GM23248 (cell line): ENCODE measurements around the gene IGFBP4. TPM values are rescaled to one million over a fixed set of nuclear protein-coding genes. Genes with fewer than 3 reads are reported as not detected.

Experiments used
- DNase-seq: peaks from one replicate; pipeline ENCODE4 v3.0.0-alpha.2; 2015
- H2AFZ ChIP-seq: fragments of 200-600 bp; sonication (generic); 2 replicates; pipeline ENCODE4 v1.6.1; 2016; ENCODE audit warnings: antibody characterized with exemption
- H3F3A ChIP-seq: fragments of 200-600 bp; sonication (generic); 2 replicates; pipeline ENCODE4 v1.6.1; 2016; ENCODE audit warnings: mild to moderate bottlenecking, antibody characterized with exemption, mixed run types; ENCODE audit not compliant: insufficient read depth
- H3K27ac ChIP-seq: fragments of 200-600 bp; sonication (generic); 2 replicates; pipeline ENCODE4 v1.5.1; 2016; ENCODE audit warnings: mild to moderate bottlenecking
- H3K27me3 ChIP-seq: fragments of 200-600 bp; sonication (generic); replicated peaks from 2 replicates; pipeline ENCODE4 v1.6.1; 2016; ENCODE audit warnings: mild to moderate bottlenecking; ENCODE audit not compliant: insufficient read depth
- H3K36me3 ChIP-seq: fragments of 200-600 bp; sonication (generic); 2 replicates; pipeline ENCODE4 v1.6.1; 2016; ENCODE audit warnings: low read depth, mild to moderate bottlenecking
- H3K4me1 ChIP-seq: fragments of 200-600 bp; sonication (generic); 2 replicates; pipeline ENCODE4 v1.6.1; 2016; ENCODE audit warnings: mild to moderate bottlenecking; ENCODE audit not compliant: insufficient read depth
- H3K4me2 ChIP-seq: fragments of 200-600 bp; sonication (generic); one replicate; pipeline ENCODE4 v1.6.1; 2016; ENCODE audit warnings: mild to moderate bottlenecking; ENCODE audit not compliant: unreplicated experiment
- H3K4me3 ChIP-seq: fragments of 200-600 bp; sonication (generic); 2 replicates; pipeline ENCODE4 v1.5.1; 2016; ENCODE audit warnings: mild to moderate bottlenecking
- H3K79me2 ChIP-seq: fragments of 200-600 bp; sonication (generic); 2 replicates; pipeline ENCODE4 v1.6.1; 2016; ENCODE audit warnings: mild to moderate bottlenecking; ENCODE audit not compliant: insufficient read depth
- H3K9ac ChIP-seq: fragments of 200-600 bp; sonication (generic); 2 replicates; pipeline ENCODE4 v1.6.1; 2016; ENCODE audit warnings: mild to moderate bottlenecking
- H3K9me2 ChIP-seq: fragments of 200-600 bp; sonication (generic); 2 replicates; pipeline ENCODE4 v1.6.1; 2016; ENCODE audit warnings: mixed run types, mild to moderate bottlenecking, moderate library complexity; ENCODE audit not compliant: insufficient read depth
- H3K9me3 ChIP-seq: fragments of 200-600 bp; sonication (generic); one replicate; pipeline ENCODE4 v1.6.1; 2017; ENCODE audit warnings: low read depth
- H4K20me1 ChIP-seq: fragments of 200-600 bp; sonication (generic); 2 replicates; pipeline ENCODE4 v1.6.0; 2016; ENCODE audit not compliant: insufficient read depth
- EZH2 ChIP-seq: fragments of 200-600 bp; sonication (generic); IDR thresholded peaks from 2 replicates; pipeline ENCODE4 v1.6.1; 2018; ENCODE audit warnings: antibody characterized with exemption, mild to moderate bottlenecking; ENCODE audit not compliant: insufficient read depth, poor library complexity, severe bottlenecking
- EZH2phosphoT487 ChIP-seq: fragments of 200-600 bp; sonication (generic); IDR thresholded peaks from 2 replicates; pipeline ENCODE4 v1.6.1; 2018; ENCODE audit warnings: antibody characterized with exemption, moderate library complexity, mild to moderate bottlenecking, low read depth; ENCODE audit not compliant: insufficient read depth
- WGBS, 2 experiments: methylation state at CpG; one replicate each; pipeline ENCODE4 v1.1.6; 2015 to 2017; ENCODE audit warnings: low lambda C conversion rate in 2 of 2, low coverage in 1 of 2; ENCODE audit errors: missing lambda C conversion rate in 2 of 2; 5-methylcytosine and 5-hydroxymethylcytosine counted together
- in situ Hi-C: fragments of 300-500 bp; cut with MboI; formaldehyde crosslinking; loops from 2 replicates; pipeline ENCODE4 v1.15.0; 2020
- polyA plus RNA-seq: library from polyadenylated mRNA; unstranded; fragments of >200 nt; fragmentation: Nextera tagmentation; extraction: Ambion mirVana; gene quantifications from 2 replicates; pipeline ENCODE4 v1.2.1, GENCODE V29; 2016
- total RNA-seq: library from RNA; depleted of rRNA; stranded (reverse); fragments of >200 nt; shearing (Covaris generic); gene quantifications from 2 replicates; pipeline ENCODE4 v1.2.3, GENCODE V29; 2014

IGFBP4 gene
- total and polyA plus RNA-seq, 2 experiments from 2014 or later: 408 to 1,209 TPM

GRCh38 chr17:40433551-40434415 is 9.5 kb upstream of the IGFBP4 start:
- Histone ChIP-seq H3K79me2 (no peaks in the 10 kb centered on the region), H3K27ac (no peak overlapping the region), H2AFZ (peak overlapping the region; percentile 54), H3K9me2 (no peaks in the 10 kb centered on the region), H3K27me3 (no peaks in the 10 kb centered on the region), H3K4me1 (peaks cover 10% of the 10 kb centered on the region), H3K4me3 (no peak overlapping the region), H3K9me3 (no peaks in the 10 kb centered on the region), H4K20me1 (no peaks in the 10 kb centered on the region), H3K4me2 (no peak overlapping the region), H3K36me3 (no peaks in the 10 kb centered on the region), H3F3A (peaks cover 5% of the 10 kb centered on the region), H3K9ac (0 out of 2 replicates have a peak overlapping the region, but pooled peaks have one; percentile 3)
- DNase-seq: peak; percentile 50
- in situ Hi-C loops: no loop called here
- TF ChIP-seq EZH2 (no peak), EZH2phosphoT487 (no peak)
- 90 to 94% methylated on average over 6 of the region's 6 CpGs for WGBS, 2 experiments

- Histone ChIP-seq H2AFZ (no peak overlapping the region), H3K27me3 (no peaks in the 10 kb centered on the region), H3K9me3 (no peaks in the 10 kb centered on the region), H3F3A (peaks cover 5% of the 10 kb centered on the region), H3K4me1 (peaks cover 10% of the 10 kb centered on the region), H3K9ac (no peak overlapping the region), H3K9me2 (no peaks in the 10 kb centered on the region), H3K36me3 (no peaks in the 10 kb centered on the region), H3K27ac (no peak overlapping the region), H4K20me1 (no peaks in the 10 kb centered on the region), H3K4me3 (no peak overlapping the region), H3K4me2 (no peak overlapping the region), H3K79me2 (no peaks in the 10 kb centered on the region)
- in situ Hi-C loops: no loop called here
- DNase-seq: no peak
- 22 to 30% methylated on average over 5 of the region's 5 CpGs for WGBS, 2 experiments
- TF ChIP-seq EZH2phosphoT487: no peak
- TF ChIP-seq EZH2: no peak
These were observed 6.6 kb upstream of the IGFBP4 start for GRCh38 chr17:40436636-40437035.

- in situ Hi-C loops: no loop called here
- H3K4me1 ChIP-seq: peaks cover 10% of the 10 kb centered on the region
- WGBS, 2 experiments: 46 to 51% methylated on average over 5 of the region's 5 CpGs
- no peak overlapping the region for H3K9ac ChIP-seq
- H3F3A ChIP-seq: peaks cover 5% of the 10 kb centered on the region
- no peaks in the 10 kb centered on the region for H3K36me3 ChIP-seq
- TF ChIP-seq EZH2phosphoT487 (no peak), EZH2 (no peak)
- H3K4me2 ChIP-seq: no peak overlapping the region
- no peaks in the 10 kb centered on the region for H4K20me1 ChIP-seq
- no peaks in the 10 kb centered on the region for H3K27me3 ChIP-seq
- DNase-seq: no peak
- H3K79me2 ChIP-seq: no peaks in the 10 kb centered on the region
- H2AFZ ChIP-seq: no peak overlapping the region; the same call in 1 of the 2 replicates
- no peak overlapping the region for H3K27ac ChIP-seq
- H3K4me3 ChIP-seq: no peak overlapping the region
- no peaks in the 10 kb centered on the region for H3K9me3 ChIP-seq
- H3K9me2 ChIP-seq: no peaks in the 10 kb centered on the region
These were observed 6.0 kb upstream of the IGFBP4 start for GRCh38 chr17:40437095-40437732.

GRCh38 chr17:40440166-40440565 is 3.1 kb upstream of the IGFBP4 start:
- Histone ChIP-seq H3K9me2 (no peaks in the 10 kb centered on the region), H2AFZ (no peak overlapping the region), H3K27ac (no peak overlapping the region), H3K36me3 (no peaks in the 10 kb centered on the region), H3F3A (peaks cover 18% of the 10 kb centered on the region; the same call in 1 of the 2 replicates), H3K4me3 (no peak overlapping the region), H4K20me1 (no peaks in the 10 kb centered on the region), H3K4me2 (no peak overlapping the region), H3K27me3 (no peaks in the 10 kb centered on the region), H3K9ac (no peak overlapping the region), H3K9me3 (no peaks in the 10 kb centered on the region), H3K4me1 (0 out of 2 replicates have a peak, but pooled peaks cover 3% of the 10 kb centered on the region), H3K79me2 (peaks cover 15% of the 10 kb centered on the region)
- in situ Hi-C loops: no loop called here
- TF ChIP-seq EZH2 (no peak), EZH2phosphoT487 (no peak)
- WGBS, 2 experiments: 68 to 72% methylated on average over 4 of the region's 4 CpGs
- DNase-seq: no peak
